GM21737 (cell line): Measurements from ENCODE around the gene PYDC1.
"Not testable (repeated sequence)": the region's sequence is repeated elsewhere in the genome, so short reads cannot be mapped to it uniquely, and the experiment has no call there.

Experiments
- ATAC-seq: cut with Tn5 transposase; IDR thresholded peaks from one replicate; pipeline ENCODE4 v1.9.1; 2021; ENCODE audit warnings: mild to moderate bottlenecking, moderate library complexity; ENCODE audit not compliant: unreplicated experiment

Gene PYDC1

DNA sequence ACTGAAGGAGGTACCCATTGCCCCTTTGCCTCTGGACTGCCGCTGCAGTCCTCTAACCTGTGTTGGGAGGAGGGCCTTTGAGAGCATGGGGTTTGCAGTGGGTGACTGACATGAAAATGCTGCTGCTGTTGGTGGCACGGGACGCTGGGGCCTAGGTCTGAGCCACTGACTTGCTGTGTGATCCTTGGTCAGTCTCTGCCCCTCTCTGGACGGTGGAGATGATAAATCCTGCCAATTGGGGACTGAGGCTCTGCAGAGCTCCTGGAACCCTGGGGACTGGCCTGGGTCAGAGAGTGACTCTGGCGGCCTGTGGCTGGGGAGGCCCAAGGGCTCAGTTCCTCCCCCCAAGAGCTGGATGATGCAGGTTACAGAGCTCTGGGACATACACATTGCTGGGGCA is 6.1 kb upstream of the PYDC1 start:
- no peak for ATAC-seq

DNA sequence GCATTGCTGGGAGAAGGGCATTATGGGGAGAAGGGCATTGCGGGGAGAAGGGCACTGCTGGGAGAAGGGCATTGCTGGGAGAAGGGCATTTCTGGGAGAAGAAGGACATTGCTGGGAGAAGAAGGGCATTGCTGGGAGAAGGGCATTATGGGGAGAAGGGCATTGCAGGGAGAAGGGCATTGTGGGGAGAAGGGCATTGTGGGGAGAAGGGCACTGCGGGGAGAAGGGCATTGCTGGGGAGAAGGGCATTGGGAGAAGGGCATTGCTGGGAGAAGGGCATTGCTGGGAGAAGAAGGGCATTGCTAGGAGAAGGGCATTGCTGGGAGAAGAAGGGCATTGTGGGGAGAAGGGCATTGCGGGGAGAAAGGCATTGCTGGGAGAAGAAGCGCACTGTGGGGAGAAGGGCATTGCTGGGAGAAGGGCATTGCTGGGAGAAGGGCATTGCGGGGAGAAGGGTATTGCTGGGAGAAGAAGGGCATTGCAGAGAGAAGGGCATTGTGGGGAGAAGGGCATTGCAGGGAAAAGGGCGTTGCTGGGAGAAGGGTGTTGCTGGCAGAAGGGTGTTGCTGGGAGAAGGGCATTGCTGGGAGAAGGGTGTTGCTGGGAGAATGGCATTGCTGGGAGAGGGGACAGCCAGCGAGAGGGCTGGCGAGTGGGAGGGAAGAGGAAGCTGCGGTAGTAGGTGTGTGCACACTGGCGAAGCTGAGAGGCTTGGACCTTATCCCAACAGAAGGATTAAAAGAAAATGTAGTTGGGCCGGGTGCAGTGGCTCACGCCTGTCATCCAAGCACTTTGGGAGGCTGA is 4.6 kb upstream of the PYDC1 start:
- ATAC-seq = no peak

GRCh38 chr16:31219154-31219741 is 2.3 kb upstream of the PYDC1 start:
- no peak for ATAC-seq

- no peak for ATAC-seq
Observed at GRCh38 chr16:31217136-31217530, 198 bp upstream of the PYDC1 start.

DNA sequence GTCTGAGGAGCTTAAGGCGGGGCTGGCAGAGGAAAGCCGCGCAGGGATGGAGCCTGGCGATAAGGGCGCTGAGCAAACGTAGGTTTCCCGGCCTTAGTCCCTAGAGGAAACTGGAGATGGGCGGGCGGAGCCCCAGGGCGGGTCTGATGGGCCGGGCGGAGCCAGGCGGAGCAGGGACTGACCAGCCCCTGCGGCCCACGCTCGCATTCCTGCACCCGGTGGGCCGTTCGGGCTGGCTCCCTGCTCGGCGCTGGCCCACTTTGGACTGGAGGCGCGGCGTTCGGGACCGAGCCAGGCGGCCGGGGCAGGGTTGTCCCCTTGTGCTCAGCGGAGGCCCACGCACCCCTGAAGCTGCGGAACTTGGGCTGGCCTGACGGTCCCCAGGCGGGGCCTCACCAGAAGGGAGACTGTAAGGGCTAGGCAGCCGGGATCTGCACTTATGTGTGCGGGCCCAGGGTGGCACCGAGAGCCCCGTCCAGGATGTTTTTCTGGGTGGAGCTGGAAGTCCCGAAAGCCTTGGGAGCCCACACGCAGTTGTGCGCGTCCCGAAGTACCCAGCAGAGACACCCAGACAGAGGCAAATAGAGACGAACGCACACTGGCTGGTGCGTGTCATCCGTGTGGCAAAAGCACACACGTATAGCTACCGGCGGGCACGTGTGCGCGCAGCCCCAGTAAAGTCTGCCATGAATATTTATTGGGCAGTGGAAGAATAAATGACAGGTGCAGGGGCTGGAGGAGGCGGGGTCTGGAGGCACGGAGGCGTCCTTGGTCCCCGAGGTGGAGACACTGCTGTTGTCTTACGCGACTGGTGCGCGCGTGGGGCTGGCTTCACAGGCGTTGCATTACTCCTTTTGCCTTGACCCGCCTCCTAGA is 1.4 kb downstream of the PYDC1 start:
- no peak for ATAC-seq

- ATAC-seq = no peak
Observed at GRCh38 chr16:31214708-31215286, 2.1 kb downstream of the PYDC1 start.

GRCh38 chr16:31213877-31214707 is 2.8 kb downstream of the PYDC1 start, which contains the start of gene TRIM72:
Gene TRIM72 (plus strand): TSS chr16:31214119. CDS start chr16:31214739, 620 bp downstream.
- no peak for ATAC-seq

DNA sequence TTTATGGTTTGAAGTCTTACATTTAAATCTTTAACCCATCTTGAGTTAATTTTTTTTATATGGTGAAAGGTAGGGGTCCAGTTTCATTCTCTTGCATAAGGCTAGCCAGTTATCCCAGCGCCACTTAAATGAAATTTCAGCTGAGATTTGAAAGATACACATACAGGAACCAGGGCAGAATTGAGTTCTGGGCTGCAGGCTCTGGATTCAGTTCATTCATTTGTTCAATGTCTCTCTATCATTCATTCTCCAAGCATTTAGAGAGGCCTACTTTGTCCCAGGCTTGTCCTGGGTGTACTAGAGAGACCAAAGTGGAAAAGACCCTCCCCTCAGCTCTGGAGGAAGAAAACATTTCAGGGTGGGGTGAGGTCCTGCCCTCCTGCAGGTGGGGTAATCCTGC is 3.6 kb downstream of the PYDC1 start:
- ATAC-seq = no peak

DNA sequence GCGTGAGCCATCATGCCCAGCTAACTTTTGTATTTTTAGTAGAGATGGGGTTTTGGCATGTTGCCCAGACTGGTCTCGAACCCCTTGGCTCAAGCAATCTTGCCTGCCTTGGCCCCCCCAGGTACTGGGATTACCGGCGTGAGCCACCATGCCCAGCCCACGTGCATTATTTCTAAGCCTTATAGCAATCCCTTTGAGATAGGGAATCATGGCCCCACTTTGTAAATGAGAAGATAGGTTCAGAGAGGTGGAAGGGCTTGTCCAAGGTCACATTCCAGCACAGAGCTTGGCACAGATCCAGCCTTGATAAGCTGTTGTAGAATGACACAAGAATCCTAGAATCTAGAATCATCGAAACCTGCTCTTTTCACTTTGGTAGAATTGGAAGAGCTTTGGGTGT is 10.2 kb downstream of the PYDC1 start:
- ATAC-seq = no peak

- ATAC-seq = no peak
Observed at GRCh38 chr16:31204871-31205666, 11.9 kb downstream of the PYDC1 start.

DNA sequence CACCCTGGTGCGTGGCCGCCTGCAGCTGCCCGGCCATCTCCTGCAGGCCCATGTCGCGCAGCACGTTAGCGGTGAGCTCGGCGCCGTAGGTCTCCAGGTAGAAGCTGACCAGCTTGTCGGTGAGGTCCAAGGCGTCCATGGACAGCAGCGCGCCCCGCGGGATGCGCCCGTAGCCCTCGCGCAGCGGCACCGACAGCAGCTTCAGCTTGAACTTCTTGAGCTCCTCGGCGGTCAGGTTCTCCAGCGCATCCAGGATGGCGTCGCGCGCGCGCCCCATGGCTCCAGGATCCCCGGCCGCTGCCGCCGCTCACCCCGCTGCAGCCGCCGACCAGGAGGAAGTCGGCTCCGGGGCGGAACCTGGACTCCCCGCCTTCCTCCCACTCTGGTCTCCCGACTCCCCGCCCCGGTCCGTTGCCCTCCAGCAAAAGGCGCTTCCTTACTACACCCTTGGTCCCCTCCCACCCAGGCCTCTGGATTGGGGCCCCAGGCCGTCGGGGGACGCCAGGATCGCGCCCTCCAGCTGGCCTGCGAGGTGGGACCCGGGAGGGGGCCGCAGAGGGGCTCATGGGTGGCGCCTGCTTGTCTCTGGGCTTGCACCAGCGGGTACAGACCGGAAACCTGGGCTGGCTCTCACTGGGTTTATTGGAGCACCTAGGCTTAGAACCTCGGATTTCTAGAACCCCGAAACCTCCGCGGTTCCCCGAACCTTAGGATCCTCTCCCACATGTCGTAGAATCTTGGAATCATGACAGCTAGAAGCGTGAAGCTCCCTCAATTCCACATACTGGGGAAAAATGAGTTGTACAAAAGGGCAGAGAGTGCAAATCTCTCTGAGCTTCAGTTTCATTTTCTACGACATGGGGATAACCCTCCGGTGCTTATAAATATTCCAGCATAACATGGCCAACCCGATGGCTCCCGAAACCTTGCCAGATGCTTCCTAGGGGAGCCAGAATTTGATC is 14.2 kb downstream of the PYDC1 start, which contains the start of gene PYCARD:
PYCARD (minus strand) TSS at position 347 of the 962 bp plus-strand sequence; CDS start at position 277, 70 bp downstream.
- ATAC-seq = peak; percentile 43

GRCh38 chr16:31201582-31202413 is 15.1 kb downstream of the PYDC1 start:
- ATAC-seq = peak; percentile 49

GRCh38 chr16:31200821-31201568 is 15.9 kb downstream of the PYDC1 start:
- no peak for ATAC-seq

DNA sequence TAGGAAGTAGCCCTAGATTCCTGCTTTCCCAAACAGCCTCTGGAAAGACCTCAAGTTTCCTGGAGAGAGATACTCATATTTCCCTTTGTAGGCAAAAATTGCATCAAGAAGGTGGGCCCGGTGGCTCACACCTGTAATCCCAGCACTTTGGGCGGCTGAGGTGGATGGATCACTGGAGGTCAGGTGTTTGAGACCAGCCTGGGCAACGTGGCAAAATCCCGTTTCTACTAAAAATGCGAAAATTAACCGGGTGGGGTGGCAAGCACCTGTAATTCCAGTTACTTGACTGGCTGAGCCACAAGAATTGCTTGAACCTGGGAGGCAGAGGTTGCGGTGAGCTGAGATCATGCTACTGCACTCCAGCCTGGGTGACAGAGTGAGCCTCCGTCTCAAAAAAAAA is 16.8 kb downstream of the PYDC1 start:
- not testable (repeated sequence) for ATAC-seq

- no peak for ATAC-seq
Observed at GRCh38 chr16:31199430-31200041, 17.4 kb downstream of the PYDC1 start.

DNA sequence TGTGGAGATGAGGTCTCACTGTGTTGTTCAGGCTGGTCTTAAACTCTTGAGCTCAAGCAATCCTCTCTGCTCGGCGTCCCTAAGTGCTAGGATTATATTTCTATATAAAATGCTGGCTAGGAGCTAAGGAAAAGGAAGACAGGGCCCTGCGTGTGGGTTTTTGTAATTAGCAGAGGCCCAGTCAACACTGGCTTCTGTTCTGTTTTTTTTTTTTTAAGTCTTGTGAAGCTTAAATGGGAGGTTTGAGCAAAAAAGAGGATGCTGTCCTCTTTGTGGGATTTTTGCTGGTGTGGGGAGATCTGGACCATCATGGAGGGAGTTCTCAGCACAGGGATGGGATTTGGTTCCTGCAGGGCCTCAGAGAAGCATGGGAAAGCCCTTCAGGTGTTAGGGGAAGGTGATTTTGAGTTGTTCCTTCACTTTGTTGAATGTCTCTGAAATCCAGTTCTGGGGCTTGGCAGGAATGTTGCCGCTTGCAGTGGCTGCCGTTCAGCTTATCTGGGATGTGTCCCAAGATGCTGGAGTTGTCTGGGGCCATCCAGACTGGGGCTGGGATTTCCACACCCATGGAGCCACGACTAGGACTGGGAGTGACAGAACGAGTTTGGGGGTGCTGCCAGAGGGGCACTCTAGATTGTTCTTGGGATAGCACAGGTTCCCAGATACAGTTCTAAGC is 18.6 kb downstream of the PYDC1 start:
- ATAC-seq = no peak
